Upper lobe of left lung (tissue), 6 donors: ENCODE results near the gene FAF1. TPM values are rescaled to one million over a fixed set of nuclear protein-coding genes. Genes with fewer than 3 reads are reported as not detected.

Experiments used
- ATAC-seq, 2 donors: fragments of 200-7000 bp; cut with Tn5 transposase; one replicate each; pipeline ENCODE4 v1.9.1; 2022; ENCODE audit warnings: mild to moderate bottlenecking in 2 of 2, moderate library complexity in 2 of 2; ENCODE audit not compliant: low FRiP score in 2 of 2
- DNase-seq, 2 donors: peaks; one replicate each; pipeline ENCODE4 v3.0.0-alpha.2; 2019 to 2020
- H3K27ac ChIP-seq, 4 donors: fragments of 200-600 bp; sonication (generic); one replicate each; pipeline ENCODE4 v1.5.1; 2016 to 2019
- H3K27me3 ChIP-seq, 4 donors: fragments of 200-600 bp; sonication (generic); one replicate each; pipeline ENCODE4 v1.5.1; 2017 to 2019
- H3K36me3 ChIP-seq, 4 donors: fragments of 200-600 bp; sonication (generic); one replicate each; pipeline ENCODE4 v1.5.1; 2016 to 2019
- H3K4me1 ChIP-seq, 4 donors: fragments of 200-600 bp; sonication (generic); one replicate each; pipeline ENCODE4 v1.5.1; 2018 to 2019
- H3K4me3 ChIP-seq, 4 donors: fragments of 200-600 bp; sonication (generic); one replicate each; pipeline ENCODE4 v1.5.1; 2017 to 2019; ENCODE audit warnings: mild to moderate bottlenecking in 2 of 4, moderate library complexity in 1 of 4
- H3K9me3 ChIP-seq, 4 donors: fragments of 200-600 bp; sonication (generic); one replicate each; pipeline ENCODE4 v1.5.1; 2018 to 2019
- EP300 ChIP-seq, 4 donors: sonication (generic); formaldehyde crosslinking; IDR thresholded peaks; one replicate each; pipeline ENCODE4 v1.5.1; 2017; ENCODE audit warnings: antibody characterized with exemption in 4 of 4, control low read depth in 2 of 4
- POLR2A ChIP-seq, 4 donors: fragments of 450-650 bp; IDR thresholded peaks; one replicate each; pipeline ENCODE4 v1.5.1; 2016 to 2017; ENCODE audit warnings: antibody characterized with exemption in 4 of 4, mild to moderate bottlenecking in 2 of 4
- POLR2AphosphoS5 ChIP-seq, 2 donors: sonication (generic); formaldehyde crosslinking; IDR thresholded peaks; one replicate each; pipeline ENCODE4 v1.5.1; 2017; ENCODE audit warnings: antibody characterized with exemption in 2 of 2
- WGBS, 2 donors: methylation state at CpG; one replicate each; pipeline ENCODE4 v1.1.5; 2017 to 2018; 5-methylcytosine and 5-hydroxymethylcytosine counted together
- total RNA-seq, 6 donors: library from RNA; depleted of rRNA in 4 of 6; stranded (reverse); fragments of >200 nt in 4 of 6; gene quantifications; one replicate each; pipeline versions ENCODE4 v1.1.0 to v1.2.1, GENCODE V29; 2016 to 2021
- TF ChIP-seq, protein P1 (sequence below), 6 experiments: fragments of 450-650 bp in 4 of 6; fragments of 200-600 bp in 2 of 6; sonication (generic) in 2 of 6; IDR thresholded peaks; one replicate each; pipeline ENCODE4 v1.5.1; 2016 to 2019; ENCODE audit warnings: antibody characterized with exemption in 6 of 6
- donor health status: DM: no; HTN: no; CAD: no; lungs with moderate emphysema.
- donor health status: DM: no; HTN: yes; CAD: no; lungs with severe emphysema.

Gene FAF1
- total RNA-seq, 6 donors from 2014 or later = 30.2 to 52.3 (median 35.0) TPM

DNA sequence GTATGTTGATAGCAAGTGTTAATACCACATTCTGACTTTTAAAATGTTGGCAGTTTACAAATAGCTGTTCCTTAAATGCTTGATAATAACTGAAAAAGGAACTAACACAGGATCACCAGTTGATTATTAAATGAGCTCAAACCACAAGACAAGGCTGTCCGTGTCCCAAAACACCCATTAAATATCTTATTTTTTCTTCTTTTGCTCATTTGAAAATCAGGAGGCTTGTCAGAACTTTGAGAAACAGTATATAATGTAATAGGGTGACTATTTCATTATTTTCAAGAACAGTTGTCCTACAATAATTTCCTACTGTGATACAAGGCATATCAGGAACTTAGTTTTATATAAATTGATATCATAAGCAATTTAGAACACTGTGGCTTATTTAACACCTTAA is 12.7 kb upstream of the FAF1 start:
- no peak for TF ChIP-seq EP300 (IDR thresholded peaks at IDR 0.05)
- no peak for TF ChIP-seq POLR2A (IDR thresholded peaks at IDR 0.05)
- TF ChIP-seq POLR2AphosphoS5 (IDR thresholded peaks at IDR 0.05) = no peak
- TF ChIP-seq, protein P1, sequence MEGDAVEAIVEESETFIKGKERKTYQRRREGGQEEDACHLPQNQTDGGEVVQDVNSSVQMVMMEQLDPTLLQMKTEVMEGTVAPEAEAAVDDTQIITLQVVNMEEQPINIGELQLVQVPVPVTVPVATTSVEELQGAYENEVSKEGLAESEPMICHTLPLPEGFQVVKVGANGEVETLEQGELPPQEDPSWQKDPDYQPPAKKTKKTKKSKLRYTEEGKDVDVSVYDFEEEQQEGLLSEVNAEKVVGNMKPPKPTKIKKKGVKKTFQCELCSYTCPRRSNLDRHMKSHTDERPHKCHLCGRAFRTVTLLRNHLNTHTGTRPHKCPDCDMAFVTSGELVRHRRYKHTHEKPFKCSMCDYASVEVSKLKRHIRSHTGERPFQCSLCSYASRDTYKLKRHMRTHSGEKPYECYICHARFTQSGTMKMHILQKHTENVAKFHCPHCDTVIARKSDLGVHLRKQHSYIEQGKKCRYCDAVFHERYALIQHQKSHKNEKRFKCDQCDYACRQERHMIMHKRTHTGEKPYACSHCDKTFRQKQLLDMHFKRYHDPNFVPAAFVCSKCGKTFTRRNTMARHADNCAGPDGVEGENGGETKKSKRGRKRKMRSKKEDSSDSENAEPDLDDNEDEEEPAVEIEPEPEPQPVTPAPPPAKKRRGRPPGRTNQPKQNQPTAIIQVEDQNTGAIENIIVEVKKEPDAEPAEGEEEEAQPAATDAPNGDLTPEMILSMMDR (IDR thresholded peaks at IDR 0.05) = no peak
- Histone ChIP-seq H3K9me3 (no peaks in the 10 kb centered on the region), H3K27ac (no peak overlapping the region), H3K4me1 (peaks cover 1 to 20% (median 6%) of the 10 kb centered on the region in 4 donors), H3K4me3 (no peak overlapping the region), H3K27me3 (no peaks in the 10 kb centered on the region), H3K36me3 (no peaks in the 10 kb centered on the region)
- no peak for ATAC-seq
- WGBS, 2 donors = 52 to 59% methylated on average over 1 of the region's 1 CpG
- DNase-seq = no peak

DNA sequence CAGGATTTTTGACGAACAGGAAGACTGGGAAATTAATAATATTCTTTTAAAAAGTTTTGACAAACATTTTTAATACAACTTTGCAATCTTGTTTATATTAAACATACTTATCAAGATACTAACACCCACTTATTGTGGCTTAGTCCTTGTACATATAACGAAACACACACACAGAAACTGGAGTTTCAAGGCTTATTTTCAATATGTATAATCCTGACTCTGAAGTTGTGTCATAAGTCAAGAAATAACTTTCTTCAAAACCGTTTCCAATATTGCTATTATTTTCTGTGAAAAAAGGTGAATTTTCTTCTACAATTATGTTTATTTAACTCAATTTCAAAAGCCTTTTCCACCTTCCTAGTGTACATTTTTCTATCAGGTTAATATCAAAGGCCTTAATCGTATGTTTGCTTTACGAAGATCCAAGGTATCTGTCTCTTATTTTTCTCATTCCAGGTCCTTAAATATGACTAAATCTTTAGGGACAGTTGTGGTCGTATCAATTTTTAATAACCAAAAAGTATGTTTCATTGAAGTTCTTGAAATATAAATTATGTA is 11.8 kb upstream of the FAF1 start:
- Histone ChIP-seq H3K27me3 (no peaks in the 10 kb centered on the region), H3K27ac (no peak overlapping the region)
- DNase-seq = no peak

DNA sequence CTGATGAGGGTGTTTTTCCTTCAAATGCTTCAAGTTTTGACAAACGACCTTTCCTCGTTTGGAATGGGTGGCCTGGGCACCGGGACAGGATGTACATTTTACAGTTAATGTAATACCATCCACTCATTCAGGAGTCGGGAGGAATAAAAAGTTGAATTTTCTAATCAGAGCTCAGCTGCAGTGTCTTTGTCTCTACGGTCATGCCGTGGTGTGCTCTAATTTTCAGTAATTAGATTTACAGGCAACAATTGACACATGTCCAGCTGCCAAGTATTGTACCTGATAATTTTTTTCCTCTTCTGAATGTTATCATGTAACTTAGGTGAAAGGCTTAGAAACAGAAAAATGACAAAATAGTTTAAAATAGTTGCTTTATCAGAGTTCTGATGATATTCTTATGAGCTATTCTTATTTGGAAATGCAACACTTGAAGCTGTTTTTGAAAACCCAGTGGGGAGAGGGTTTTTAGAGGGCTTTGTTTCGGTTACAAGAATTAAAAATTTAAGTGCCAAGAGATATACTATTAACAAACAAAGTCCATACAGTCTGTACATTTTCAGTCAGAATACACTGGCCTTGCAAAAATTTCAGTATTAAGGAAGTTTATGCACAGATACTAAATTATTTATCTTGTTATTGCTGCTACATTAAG is 11.0 kb upstream of the FAF1 start:
- H3K4me3 ChIP-seq = peak overlapping the region in 3 of 4 donors; percentile 68 to 76 (median 68)
- H3K4me1 ChIP-seq = peaks cover 0 to 18% (median 12%) of the 10 kb centered on the region in 4 donors
- no peak for DNase-seq
- H3K36me3 ChIP-seq = no peaks in the 10 kb centered on the region
- TF ChIP-seq POLR2A (IDR thresholded peaks at IDR 0.05) = no peak
- TF ChIP-seq EP300 (IDR thresholded peaks at IDR 0.05) = no peak
- TF ChIP-seq, protein P1 (IDR thresholded peaks at IDR 0.05) = no peak
- no peak for TF ChIP-seq POLR2AphosphoS5 (IDR thresholded peaks at IDR 0.05)
- WGBS, 2 donors = 33 to 37% methylated on average over 7 of the region's 7 CpGs
- ATAC-seq = no peak
- H3K27ac ChIP-seq = peak overlapping the region; percentile 93 to 97 (median 96)
- no peaks in the 10 kb centered on the region for H3K9me3 ChIP-seq
- no peaks in the 10 kb centered on the region for H3K27me3 ChIP-seq

More for the DNA sequence above, 11.8 kb upstream of the FAF1 start:
- no peak for ATAC-seq
- H3K9me3 ChIP-seq = no peaks in the 10 kb centered on the region
- WGBS, 2 donors = 76 to 77% methylated on average over 6 of the region's 6 CpGs
- H3K4me3 ChIP-seq = no peak overlapping the region
- H3K36me3 ChIP-seq = no peaks in the 10 kb centered on the region
- no peak for TF ChIP-seq POLR2A (IDR thresholded peaks at IDR 0.05)
- TF ChIP-seq POLR2AphosphoS5 (IDR thresholded peaks at IDR 0.05) = no peak
- no peak for TF ChIP-seq EP300 (IDR thresholded peaks at IDR 0.05)
- TF ChIP-seq, protein P1 (IDR thresholded peaks at IDR 0.05) = no peak
- H3K4me1 ChIP-seq = peaks cover 2 to 18% (median 13%) of the 10 kb centered on the region in 4 donors

DNA sequence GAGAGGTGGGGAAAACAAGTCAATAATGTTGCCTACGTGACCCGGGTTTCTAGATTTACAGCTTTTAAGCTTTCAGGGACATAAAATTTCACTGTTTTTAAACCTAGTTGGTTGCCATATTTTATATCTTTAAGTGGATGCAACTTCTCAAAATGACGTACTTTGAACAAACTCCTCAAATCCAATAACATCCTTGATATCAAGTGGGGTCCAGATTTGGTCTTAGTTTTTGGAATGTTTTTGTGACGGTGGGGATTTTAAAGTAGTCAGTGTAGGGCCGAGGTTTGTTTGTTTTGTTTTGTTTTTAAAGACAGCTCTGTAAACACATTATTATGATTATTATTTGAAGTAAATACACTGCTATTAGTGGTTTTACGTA is 10.4 kb upstream of the FAF1 start:
- H3K9me3 ChIP-seq = no peaks in the 10 kb centered on the region
- H3K27me3 ChIP-seq = no peaks in the 10 kb centered on the region
- ATAC-seq (no peak), DNase-seq (no peak)
- H3K27ac ChIP-seq = peak overlapping the region; percentile 93 to 97 (median 96)
- H3K36me3 ChIP-seq = no peaks in the 10 kb centered on the region
- H3K4me3 ChIP-seq = peak overlapping the region; percentile 18 to 76 (median 68)
- 12 to 14% methylated on average over 6 of the region's 6 CpGs for WGBS, 2 donors
- H3K4me1 ChIP-seq = peaks cover 0 to 18% (median 12%) of the 10 kb centered on the region in 4 donors
- TF ChIP-seq POLR2A (IDR thresholded peaks at IDR 0.05) (no peak), EP300 (IDR thresholded peaks at IDR 0.05) (no peak), POLR2AphosphoS5 (IDR thresholded peaks at IDR 0.05) (no peak)
- TF ChIP-seq, protein P1 (IDR thresholded peaks at IDR 0.05) = no peak
